GM19452 (cell line): ENCODE results near the gene LRP1B.
"Not testable (repeated sequence)": the region's sequence is repeated elsewhere in the genome, so short reads cannot be mapped to it uniquely, and the experiment has no call there.

Experiments
- ATAC-seq: cut with Tn5 transposase; IDR thresholded peaks from one replicate; pipeline ENCODE4 v1.9.1; 2021; ENCODE audit not compliant: unreplicated experiment

Gene LRP1B

GRCh38 chr2:140509765-140510164, 1621.1 kb downstream of the LRP1B start:
- no peak for ATAC-seq

GRCh38 chr2:140508756-140509155, 1622.1 kb downstream of the LRP1B start:
- ATAC-seq = no peak

GRCh38 chr2:140506606-140507005, 1624.2 kb downstream of the LRP1B start:
- ATAC-seq = no peak

GRCh38 chr2:140504601-140505000, 1626.2 kb downstream of the LRP1B start:
- no peak for ATAC-seq

- no peak for ATAC-seq
These were observed 1627.7 kb downstream of the LRP1B start for GRCh38 chr2:140502951-140503630.

- ATAC-seq = no peak
These were observed 1632.5 kb downstream of the LRP1B start for GRCh38 chr2:140498360-140498759.

GRCh38 chr2:140496714-140497113, 1634.1 kb downstream of the LRP1B start:
- no peak for ATAC-seq

GRCh38 chr2:140491876-140492275, 1638.9 kb downstream of the LRP1B start:
- no peak for ATAC-seq

- no peak for ATAC-seq
These were observed 1641.6 kb downstream of the LRP1B start for GRCh38 chr2:140489193-140489592.

- no peak for ATAC-seq
These were observed 1649.7 kb downstream of the LRP1B start for GRCh38 chr2:140481136-140481535.

GRCh38 chr2:140473851-140474250, 1657.0 kb downstream of the LRP1B start:
- ATAC-seq = no peak

GRCh38 chr2:140472676-140473075, 1658.1 kb downstream of the LRP1B start:
- no peak for ATAC-seq

- ATAC-seq = no peak
These were observed 1665.5 kb downstream of the LRP1B start for GRCh38 chr2:140465301-140465700.

GRCh38 chr2:140462990-140463389, 1667.8 kb downstream of the LRP1B start:
- ATAC-seq = no peak

GRCh38 chr2:140457483-140457882, 1673.3 kb downstream of the LRP1B start:
- ATAC-seq = no peak

GRCh38 chr2:140455315-140455714, 1675.5 kb downstream of the LRP1B start:
- no peak for ATAC-seq

GRCh38 chr2:140454717-140455116, 1676.1 kb downstream of the LRP1B start:
- ATAC-seq = no peak

GRCh38 chr2:140451324-140451723, 1679.5 kb downstream of the LRP1B start:
- ATAC-seq = no peak

- ATAC-seq = no peak
These were observed 1688.5 kb downstream of the LRP1B start for GRCh38 chr2:140442319-140442718.

- no peak for ATAC-seq
These were observed 1690.0 kb downstream of the LRP1B start for GRCh38 chr2:140440815-140441214.

GRCh38 chr2:140436936-140437335, 1693.9 kb downstream of the LRP1B start:
- ATAC-seq = no peak

GRCh38 chr2:140427033-140427432, 1703.8 kb downstream of the LRP1B start:
- ATAC-seq = not testable (repeated sequence)

GRCh38 chr2:140424471-140424870, 1706.3 kb downstream of the LRP1B start:
- no peak for ATAC-seq
